ENCODE data around the gene TEAD3.
"Not testable (repeated sequence)": the region's sequence is repeated elsewhere in the genome, so short reads cannot be mapped to it uniquely, and the experiment has no call there.

TEAD3 gene

DNA sequence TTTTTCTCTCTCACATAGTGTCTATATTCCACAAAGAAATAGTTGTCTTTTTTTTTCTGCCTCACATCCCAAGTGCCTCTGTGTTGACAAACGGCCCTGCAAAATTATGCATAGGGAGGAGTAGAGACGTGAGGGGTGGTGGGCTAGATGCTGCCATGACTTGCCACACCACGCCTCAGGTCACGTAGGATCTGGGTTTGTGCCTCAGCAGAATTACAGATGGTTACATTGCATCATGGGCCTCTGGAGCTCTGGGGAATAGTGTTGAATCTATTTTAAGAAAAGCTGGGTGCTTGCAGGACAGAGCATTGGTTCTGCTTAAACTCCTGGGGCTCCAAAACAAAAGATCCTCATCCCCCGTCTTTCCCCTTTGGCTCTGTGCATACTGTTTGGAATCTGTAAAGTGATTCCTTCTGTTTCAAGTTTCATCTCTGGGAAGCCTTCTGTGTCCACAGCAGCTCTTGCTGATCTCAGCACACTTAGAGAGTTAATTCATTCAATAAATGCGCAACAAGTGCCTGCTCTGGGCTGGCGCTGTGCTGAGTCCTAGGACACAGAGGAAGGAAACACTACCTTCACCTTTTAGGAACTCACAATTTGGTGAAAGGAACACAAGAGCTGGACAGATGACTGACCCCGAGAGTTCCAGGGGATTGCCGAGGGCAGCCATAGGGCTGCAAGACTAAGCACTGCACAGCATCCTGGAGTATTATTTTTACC, 42.3 kb downstream of the TEAD3 start:
- no peak for DNase-seq
- intact Hi-C loops (cut with DNase I): loop anchor here (5.0 kb wide), 1 partner anchor 42 kb away; no protein-coding TSS in a partner anchor

DNA sequence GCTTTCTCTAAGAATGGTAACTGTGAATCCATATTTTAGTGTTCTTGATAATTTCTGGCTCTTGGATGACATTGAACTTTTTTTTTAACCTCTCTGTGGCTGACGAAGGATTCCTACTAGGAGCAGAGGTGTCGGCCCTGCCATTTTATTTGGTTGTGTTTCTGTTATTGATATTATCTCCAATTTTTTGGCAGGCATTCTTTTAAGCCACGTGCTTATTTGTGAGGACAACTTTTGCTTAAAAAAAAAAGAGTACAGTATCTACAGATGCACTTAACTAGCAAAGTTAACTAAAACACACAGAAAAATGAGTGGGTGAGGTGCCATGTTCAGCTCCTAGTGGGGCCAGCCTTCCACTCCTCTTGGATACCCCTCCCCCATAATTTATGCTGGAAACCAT, 43.6 kb downstream of the TEAD3 start:
- intact Hi-C loops (cut with DNase I): loop anchor here (5.0 kb wide), 1 partner anchor 41 kb away; no protein-coding TSS in a partner anchor
- no peak for DNase-seq

DNA sequence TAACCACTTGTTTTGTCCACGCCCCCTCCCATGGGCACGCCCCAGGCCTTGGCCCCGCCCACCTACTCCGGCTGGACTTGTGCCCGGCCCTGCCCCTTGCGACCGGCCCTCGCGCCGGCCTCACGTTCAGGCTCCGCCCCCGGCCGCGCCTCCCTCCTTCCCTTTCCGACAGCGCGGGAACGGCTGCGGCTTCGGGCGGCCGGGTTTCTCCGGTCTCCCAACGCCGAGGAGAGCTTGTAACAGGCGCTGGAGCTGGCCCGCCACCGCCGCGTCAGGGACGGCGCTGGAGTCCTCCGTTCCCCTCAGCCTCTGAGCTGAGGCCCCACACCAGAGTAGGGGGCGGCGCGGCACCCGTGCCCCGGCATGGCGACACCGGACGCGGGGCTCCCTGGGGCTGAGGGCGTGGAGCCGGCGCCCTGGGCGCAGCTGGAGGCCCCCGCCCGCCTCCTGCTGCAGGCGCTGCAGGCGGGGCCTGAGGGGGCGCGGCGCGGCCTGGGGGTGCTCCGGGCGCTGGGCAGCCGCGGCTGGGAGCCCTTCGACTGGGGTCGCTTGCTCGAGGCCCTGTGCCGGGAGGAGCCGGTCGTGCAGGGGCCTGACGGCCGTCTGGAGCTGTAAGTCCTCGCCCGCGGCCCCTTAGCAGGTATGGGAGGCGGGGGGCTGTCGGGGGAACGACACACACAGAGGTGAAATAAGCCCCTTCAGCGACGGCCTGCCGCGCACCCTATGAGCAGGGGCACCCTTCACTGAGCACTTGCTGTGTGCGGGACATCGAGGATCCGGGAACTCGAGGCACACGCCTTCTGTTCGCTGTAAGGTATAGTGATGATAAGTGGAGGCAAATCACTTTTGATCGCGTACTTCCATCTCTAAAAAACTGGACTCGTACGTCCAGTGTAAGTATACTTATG, 44.4 kb downstream of the TEAD3 start, which contains the start of gene FANCE:
TSS of gene FANCE (plus strand) at position 156 of the 908 bp plus-strand sequence. CDS start at position 364, 208 bp downstream.
- peak; percentile 78 to 98 (median 92) for DNase-seq
- intact Hi-C loops (cut with DNase I): loop anchor here (5.0 kb wide), 1 partner anchor 40 kb away; no protein-coding TSS in a partner anchor

DNA sequence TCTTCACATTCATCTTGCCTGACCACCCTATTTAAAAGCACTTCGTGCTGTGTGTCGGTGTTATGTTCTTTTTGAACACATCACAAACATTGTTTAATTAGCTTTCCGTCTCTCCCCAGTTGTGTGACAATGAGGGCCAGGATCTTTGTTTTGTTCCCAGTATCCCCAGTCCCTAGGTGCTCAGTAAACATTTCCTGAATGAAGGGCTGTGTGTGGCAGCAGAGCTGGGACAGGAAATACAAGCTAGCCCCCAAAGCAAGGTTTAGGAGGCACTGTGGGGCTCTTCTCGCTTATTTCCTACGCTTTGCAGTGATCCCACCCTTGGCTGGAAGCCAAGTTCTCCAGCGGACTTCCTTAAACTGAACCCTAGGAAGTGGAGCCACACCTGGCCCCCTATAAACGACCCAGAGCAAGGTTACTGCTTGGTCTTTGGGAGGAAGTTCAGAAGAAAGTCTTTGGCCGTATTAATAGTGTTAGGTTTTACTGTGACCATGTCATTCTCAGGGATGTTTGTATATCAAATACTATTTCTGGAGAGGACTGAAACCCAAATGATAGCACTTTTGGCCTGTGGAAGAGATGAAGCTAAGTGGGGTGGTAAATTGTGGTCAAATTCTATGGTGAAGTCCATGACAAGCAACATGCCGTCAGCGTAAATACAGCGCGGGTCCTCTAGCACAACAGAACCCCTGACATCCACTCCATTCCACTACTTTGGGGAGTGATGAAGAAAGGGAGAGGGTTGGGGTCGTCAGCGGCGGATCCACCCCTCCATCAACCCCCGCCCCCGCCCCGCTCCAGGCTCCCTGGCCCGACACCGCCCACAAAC, 45.3 kb downstream of the TEAD3 start:
- DNase-seq: no peak
- intact Hi-C loops (cut with DNase I): loop anchor here (5.0 kb wide), 1 partner anchor 39 kb away; no protein-coding TSS in a partner anchor

DNA sequence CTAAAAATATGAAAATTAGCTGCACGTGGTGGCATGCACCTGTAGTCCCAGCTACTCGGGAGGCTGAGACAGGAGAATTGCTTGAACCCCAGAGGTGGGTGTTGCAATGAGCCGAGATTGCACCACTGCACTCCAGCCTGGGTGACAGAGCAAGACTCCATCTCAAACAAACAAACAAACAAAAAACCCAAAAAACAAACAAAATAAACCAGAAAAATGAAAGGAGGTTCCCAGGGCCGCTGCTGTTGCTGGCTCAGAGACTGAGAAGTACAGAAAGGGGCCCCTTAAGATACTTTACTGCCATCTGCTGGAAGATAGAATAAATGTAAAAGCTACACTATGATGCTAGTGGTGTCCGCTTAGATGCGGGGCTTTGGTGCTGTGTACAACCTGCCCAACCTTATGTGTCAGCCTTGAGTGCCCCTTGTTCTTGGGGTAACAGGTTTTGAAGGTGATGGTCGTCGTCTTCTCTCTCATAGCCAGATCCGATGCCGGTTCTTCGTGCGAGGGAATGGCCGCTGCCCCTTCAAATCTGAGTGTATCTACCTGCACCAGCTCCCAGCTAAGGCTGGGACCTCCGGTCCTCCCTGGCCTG, 47.5 kb downstream of the TEAD3 start:
- DNase-seq: peak in 3 of 10 donors; percentile 23 to 35 (median 31)
- intact Hi-C loops (cut with DNase I): loop anchor here (1.0 kb wide), 1 partner anchor 107 kb away; the partner anchor contains the start of gene PPARD

DNA sequence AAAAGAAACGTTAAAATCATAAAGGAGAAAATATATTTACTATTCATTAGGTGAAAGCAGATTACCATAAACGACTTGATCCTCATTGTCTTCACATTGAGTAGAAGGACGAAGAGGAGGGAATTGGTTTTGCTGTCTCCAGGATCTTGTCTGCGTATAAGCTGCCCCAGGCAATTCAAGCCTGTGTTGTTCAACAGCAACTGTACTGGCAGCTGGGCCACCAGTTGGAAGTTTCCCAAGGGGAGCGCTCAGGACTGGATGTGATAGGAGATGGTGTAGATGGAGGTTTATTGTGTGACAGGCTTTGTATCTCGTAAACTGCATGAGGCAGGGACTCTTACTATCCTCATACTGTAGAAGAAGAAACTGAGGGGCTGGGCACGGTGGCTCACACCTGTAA, 48.7 kb downstream of the TEAD3 start:
- no peak for DNase-seq
- intact Hi-C loops (cut with DNase I): no loop called here

DNA sequence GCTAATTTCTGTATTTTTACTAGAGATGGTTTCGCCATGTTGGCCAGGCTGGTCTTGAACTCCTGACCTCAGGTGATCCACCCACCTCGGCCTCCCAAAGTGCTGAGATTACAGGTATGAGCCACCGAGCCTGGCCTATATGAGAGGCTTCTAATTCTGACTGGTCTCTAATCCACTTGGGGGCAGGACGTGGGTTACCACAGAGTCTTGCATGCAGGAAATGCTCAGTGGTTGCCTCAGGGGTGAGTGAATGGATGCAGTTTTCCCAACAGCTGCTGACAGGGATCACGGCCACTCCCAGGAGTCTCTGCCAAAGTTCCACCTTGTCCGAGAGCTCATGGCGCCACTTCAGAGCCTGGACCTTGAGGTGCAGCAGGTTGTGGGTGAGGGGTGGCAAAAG, 51.2 kb downstream of the TEAD3 start:
- intact Hi-C loops (cut with DNase I): no loop called here
- DNase-seq: no peak

DNA sequence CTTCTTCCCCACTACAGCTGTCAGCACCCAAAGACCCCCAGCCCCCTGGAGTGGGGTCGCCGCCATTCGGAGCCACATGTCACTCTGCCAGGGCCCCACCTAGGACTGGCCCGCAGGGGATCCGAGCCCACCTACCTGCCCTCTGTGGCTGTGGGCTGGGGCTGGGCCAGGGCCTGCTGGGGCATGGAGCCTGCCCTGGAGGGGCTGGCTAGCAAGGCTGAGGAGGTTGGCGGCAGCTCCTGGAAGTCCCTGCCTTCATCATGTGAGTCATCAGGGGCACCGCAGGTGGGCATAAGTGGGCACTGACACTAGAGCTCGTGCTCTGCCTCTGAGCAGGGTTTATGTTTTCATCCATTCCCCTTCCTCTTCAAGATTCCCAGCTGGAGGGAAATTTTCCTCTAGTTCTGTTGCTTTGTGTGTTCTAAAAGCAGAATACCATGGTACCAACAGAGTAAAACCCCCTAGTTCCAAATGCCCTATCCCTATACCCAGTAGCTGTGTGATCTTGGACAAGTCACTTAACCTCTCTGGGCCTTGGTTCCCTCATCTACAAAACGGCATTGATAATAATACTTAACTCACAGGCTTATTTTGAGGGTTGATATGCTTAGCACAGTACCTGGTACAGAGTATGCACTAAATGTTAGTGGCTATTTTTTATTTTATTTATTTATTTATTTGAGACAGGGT, 53.4 kb downstream of the TEAD3 start:
- intact Hi-C loops (cut with DNase I): no loop called here
- DNase-seq: no peak

DNA sequence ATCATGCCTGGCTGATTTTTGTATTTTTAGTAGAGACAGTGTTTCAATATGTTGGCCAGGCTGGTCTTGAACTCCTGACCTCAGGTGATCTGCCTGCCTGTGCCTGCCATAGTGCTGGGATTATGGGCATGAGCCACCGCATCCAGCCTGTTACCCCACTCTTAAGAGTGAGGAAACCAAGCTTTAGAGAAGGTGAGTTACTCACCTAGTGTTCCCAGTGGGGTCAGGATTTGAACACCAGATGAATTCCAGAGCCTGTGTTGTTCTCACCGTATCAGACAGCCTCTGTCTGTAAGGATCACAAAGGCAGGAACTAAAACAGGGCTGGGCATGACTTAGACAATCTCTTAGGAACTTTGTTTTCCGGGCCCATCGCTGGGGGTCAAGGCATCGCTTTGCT, 54.2 kb downstream of the TEAD3 start:
- intact Hi-C loops (cut with DNase I): no loop called here
- no peak for DNase-seq

DNA sequence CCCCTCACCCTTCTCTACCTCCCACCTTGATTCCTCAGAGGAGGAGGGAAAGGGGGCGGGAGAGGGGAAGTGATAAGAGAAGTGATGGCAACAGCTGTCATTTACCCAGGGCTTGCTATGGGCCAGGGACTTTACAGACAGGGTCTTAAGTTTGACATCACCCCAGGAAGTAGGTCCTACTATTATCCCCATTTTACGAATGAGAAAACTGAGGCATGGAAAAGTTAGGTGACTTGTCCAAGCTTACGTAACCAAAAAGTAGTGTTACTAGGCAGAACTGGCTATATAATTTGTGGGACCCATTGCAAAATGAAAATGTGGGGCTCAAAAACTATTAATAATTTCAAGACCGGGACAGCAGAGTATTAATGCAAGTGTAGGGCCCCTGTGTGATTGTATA, 55.2 kb downstream of the TEAD3 start:
- intact Hi-C loops (cut with DNase I): no loop called here
- no peak for DNase-seq

DNA sequence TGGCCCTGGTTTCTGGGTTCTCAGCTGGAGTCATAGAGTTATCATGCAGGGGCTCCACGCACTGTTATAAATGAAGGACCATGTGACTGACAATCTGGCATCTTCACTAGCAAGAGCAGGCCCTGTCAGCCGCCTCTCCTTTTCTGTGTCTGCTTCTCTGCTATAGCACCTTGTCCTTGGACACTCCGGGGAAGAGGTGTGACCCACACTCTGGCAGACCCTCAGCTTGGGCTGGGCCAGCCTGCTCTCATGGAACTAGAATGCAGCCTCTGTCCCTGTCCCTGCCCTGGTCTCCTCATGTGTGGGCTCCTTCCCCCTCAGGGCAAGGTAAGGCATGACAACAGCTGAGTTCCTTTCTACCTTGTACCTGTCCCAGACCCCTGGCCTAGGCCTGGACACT, 55.7 kb downstream of the TEAD3 start:
- intact Hi-C loops (cut with DNase I): no loop called here
- no peak for DNase-seq

DNA sequence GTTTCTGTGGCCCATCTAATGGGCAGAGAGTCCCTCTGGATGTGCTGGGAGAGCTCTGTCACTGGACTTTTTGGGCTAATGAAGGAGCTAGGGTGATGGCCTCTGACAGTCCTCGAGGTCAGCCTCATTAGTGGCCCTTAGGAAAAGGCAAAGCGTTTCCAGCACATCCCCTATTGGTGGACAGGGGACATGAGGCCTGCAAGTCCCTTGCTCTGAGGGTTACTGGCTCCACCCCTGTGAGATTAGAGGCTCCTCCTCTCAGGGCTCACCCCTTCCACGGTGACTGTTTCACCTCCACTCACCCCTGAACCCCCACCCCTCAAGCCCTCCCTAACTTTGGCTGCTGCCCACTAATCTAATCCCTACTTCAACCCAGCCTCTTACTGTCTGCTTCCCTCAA, 57.6 kb downstream of the TEAD3 start:
- no peak for DNase-seq
- intact Hi-C loops (cut with DNase I): no loop called here

DNA sequence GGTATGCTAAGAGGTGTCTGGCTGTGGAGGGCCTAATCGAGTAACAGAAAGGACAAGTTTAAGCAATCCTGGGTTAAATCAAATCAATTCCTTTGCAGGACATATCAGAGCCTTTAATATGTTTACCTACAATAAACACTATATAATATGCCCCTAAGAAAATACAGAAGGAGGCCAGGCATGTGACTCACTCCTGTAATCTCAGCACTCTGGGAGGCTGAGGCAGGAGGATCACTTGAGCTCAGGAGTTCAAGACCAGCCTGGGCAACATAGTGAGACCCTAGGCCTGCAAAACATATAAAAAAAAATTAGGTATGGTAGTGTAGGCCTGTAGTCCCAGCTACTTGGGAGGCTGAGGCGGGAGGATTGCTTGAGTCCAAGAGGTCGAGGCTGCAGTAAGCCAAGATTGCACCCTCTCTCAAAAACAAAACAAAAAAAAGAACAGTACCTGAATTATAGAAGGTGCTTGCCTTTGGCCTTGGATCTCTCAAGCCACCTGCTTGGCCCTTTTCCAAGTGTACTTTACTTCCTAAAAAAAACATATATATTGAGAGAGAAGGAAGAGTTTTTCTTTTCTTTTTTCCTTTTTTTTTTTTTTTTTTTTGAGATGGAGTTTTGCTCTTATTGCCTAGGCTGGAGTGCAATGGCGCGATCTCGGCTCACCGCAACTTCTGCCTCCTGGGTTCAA, 58.4 kb downstream of the TEAD3 start:
- DNase-seq; intact Hi-C loops (cut with DNase I): not testable (repeated sequence)

DNA sequence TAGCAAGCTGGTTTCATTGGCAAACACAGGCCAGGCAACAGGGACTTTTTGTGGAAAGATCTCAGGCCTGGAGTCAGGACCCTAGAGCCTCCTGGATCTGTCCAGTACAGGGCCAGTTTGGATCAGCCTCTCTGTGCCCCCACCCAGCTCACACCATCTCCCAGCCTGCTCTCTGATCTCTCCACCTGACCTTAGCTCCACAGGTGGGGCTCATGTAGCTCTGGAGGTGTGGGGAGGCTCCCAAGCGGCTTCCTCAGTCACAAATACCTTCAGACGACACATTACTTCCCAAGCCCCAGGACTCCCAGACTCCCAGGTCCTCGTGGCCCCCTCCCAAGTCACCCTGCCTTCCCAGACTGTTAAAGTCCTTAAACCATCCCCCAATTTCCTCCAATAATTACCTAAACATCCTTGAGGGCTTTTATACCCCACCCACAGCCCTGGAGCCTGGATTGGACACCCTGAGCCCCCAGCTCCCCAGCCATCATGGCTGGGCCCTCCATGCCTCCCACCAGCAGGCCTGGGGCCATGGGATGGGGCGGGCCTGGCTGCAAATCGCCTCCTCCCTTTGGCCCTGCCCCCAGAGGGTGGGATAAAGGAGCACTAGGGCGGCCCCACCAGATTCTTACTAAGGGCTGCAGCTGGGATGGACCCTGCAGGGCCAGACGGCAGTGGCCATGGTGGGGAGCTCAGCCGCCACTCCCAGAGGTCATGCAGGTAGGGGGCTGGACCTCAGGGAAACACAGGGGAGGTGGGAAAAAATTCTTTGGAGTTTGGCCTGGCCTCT, 60.6 kb downstream of the TEAD3 start:
- intact Hi-C loops (cut with DNase I): no loop called here
- no peak for DNase-seq

DNA sequence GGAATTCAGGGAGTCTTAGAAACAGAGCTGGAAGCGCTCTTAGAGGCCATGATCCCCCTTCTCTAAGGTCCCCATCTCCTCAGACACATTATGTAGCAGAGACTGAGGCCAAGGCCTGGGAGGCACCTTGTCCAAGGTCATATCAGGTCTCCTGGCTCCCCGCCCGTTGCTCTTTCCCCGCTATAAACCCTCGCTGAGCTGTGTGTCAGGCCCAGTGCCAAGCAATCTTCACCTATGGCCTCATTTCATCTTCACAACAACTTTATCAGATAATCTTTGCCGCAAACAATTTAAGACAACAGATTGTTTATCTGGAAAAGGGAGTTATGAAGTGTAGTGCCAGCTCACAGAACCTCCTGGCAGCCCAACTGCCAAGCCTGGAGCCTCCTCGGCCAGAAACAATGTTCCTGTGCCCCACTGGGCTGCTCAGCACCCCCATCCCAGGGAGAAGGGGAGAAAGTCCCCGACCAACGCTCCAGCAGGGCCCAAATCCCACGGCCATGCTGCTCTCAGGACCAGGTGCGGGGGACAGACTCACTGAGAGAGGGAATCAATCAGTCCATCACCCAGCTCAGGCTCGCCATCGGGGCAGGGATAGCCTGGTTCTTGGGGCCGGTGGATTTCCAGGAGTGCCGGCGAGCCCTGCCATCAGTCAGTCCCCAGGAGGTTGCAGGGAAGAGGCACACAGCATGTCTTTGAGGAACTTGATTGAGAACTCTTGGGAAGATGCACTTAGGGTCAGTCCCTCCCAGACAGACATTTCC, 61.6 kb downstream of the TEAD3 start:
- intact Hi-C loops (cut with DNase I): no loop called here
- no peak for DNase-seq

DNA sequence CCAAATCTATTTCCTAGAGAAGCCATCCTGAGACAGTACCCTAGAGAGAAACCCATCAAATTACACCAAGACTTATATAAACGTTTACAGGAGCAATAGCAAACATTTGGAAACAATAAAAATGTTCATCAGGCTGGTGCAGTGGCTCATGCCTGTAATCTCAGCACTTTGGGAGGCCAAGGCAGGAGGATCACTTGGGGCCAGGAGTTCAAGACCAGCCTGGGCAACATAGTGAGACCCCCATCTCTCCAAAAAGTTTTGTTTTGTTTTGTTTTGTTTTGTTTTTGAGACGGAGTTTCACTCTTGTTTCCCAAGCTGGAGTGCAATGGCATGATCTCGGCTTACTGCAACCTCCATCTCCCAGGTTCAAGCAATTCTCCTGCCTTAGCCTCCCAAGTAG, 64.2 kb downstream of the TEAD3 start:
- intact Hi-C loops (cut with DNase I); DNase-seq: not testable (repeated sequence)

DNA sequence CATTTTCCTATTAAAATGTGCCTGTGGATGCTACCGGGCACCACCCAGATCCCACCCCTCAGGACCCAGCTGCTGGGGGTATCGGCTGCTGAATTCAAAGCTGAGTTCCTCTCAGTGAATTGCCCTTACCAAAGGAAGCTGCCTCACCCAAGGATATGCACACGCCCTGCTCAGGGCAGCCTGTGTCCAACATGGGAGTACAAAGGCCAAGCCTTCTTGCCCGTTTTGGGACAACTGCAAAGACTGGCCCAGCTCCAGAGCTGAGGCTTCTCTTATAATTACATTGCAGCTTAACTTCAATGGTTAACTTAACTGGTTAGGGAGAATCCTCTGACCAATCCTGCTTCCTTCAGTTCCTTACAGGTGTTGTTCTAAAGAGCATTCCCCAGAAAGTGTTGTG, 64.6 kb downstream of the TEAD3 start:
- intact Hi-C loops (cut with DNase I): no loop called here
- DNase-seq: no peak
